ENCODE measurements around the gene SHH.

The SHH gene

DNA sequence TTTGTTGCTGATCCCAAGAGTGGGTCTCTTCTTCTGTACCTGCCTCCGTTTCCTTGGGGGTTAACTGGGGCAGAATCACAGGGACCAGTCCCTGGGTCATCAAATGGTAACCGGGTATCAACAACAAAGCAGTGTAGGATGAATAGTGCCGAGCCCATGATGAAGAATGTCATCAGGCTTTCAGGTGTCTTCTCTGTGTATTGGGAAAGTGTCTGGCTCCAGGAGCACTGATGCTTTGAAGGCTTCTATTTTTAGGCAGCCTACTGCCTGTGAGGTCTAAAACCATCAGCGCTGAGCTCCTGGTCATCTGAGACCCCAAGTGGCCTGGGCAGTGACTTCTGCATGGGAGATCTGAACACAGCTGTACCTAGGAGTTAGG is 48.2 kb upstream of the SHH start:
- H3K27me3 ChIP-seq (ENCODE audit: control insufficient read depth, low read length): no peaks in the 10 kb centered on the region
- TF ChIP-seq EZH2phosphoT487 (IDR thresholded peaks at IDR 0.05; ENCODE audit: borderline replicate concordance, low read length): no peak
- TF ChIP-seq, protein P1, sequence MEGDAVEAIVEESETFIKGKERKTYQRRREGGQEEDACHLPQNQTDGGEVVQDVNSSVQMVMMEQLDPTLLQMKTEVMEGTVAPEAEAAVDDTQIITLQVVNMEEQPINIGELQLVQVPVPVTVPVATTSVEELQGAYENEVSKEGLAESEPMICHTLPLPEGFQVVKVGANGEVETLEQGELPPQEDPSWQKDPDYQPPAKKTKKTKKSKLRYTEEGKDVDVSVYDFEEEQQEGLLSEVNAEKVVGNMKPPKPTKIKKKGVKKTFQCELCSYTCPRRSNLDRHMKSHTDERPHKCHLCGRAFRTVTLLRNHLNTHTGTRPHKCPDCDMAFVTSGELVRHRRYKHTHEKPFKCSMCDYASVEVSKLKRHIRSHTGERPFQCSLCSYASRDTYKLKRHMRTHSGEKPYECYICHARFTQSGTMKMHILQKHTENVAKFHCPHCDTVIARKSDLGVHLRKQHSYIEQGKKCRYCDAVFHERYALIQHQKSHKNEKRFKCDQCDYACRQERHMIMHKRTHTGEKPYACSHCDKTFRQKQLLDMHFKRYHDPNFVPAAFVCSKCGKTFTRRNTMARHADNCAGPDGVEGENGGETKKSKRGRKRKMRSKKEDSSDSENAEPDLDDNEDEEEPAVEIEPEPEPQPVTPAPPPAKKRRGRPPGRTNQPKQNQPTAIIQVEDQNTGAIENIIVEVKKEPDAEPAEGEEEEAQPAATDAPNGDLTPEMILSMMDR (IDR thresholded peaks at IDR 0.05; ENCODE audit: low read depth, low read length, poor library complexity, severe bottlenecking): no peak
- H3K4me3 ChIP-seq (ENCODE audit: low read length): no peak overlapping the region
- no peak overlapping the region for H3K4me2 ChIP-seq (ENCODE audit: low read length)
- no peak overlapping the region for H3K27ac ChIP-seq (ENCODE audit: low read depth, low read length)
- H3K79me2 ChIP-seq (ENCODE audit: control insufficient read depth, low read length): no peaks in the 10 kb centered on the region
- no peaks in the 10 kb centered on the region for H3K4me1 ChIP-seq (ENCODE audit: control insufficient read depth, low read length)
- no peaks in the 10 kb centered on the region for H3K36me3 ChIP-seq (ENCODE audit: control insufficient read depth, low read length)
- no peaks in the 10 kb centered on the region for H3F3A ChIP-seq (ENCODE audit: control insufficient read depth, insufficient read depth)
- no peaks in the 10 kb centered on the region for H4K20me1 ChIP-seq (ENCODE audit: control insufficient read depth, insufficient read depth, low read depth, low read length)
- no peaks in the 10 kb centered on the region for H3K9me3 ChIP-seq (ENCODE audit: control insufficient read depth, insufficient read depth, low read length)
- no peaks in the 10 kb centered on the region for H3K9me2 ChIP-seq (replicated peaks; ENCODE audit: control insufficient read depth, low read length)

- H3K4me1 ChIP-seq (ENCODE audit: control insufficient read depth, low read length): no peaks in the 10 kb centered on the region
- H3K27me3 ChIP-seq (ENCODE audit: control insufficient read depth, low read length): no peaks in the 10 kb centered on the region
- H3F3A ChIP-seq (ENCODE audit: control insufficient read depth, insufficient read depth): no peaks in the 10 kb centered on the region
- no peak overlapping the region for H3K4me2 ChIP-seq (ENCODE audit: low read length)
- TF ChIP-seq, protein P1 (IDR thresholded peaks at IDR 0.05; ENCODE audit: low read depth, low read length, poor library complexity, severe bottlenecking): no peak
- no peak for TF ChIP-seq EZH2phosphoT487 (IDR thresholded peaks at IDR 0.05; ENCODE audit: borderline replicate concordance, low read length)
- no peaks in the 10 kb centered on the region for H3K79me2 ChIP-seq (ENCODE audit: control insufficient read depth, low read length)
- H3K36me3 ChIP-seq (ENCODE audit: control insufficient read depth, low read length): no peaks in the 10 kb centered on the region
- no peaks in the 10 kb centered on the region for H3K9me2 ChIP-seq (replicated peaks; ENCODE audit: control insufficient read depth, low read length)
- H3K27ac ChIP-seq (ENCODE audit: low read depth, low read length): no peak overlapping the region
- no peaks in the 10 kb centered on the region for H4K20me1 ChIP-seq (ENCODE audit: control insufficient read depth, insufficient read depth, low read depth, low read length)
- H3K9me3 ChIP-seq (ENCODE audit: control insufficient read depth, insufficient read depth, low read length): 0 out of 2 replicates have a peak, but pooled peaks cover 2% of the 10 kb centered on the region
- H3K4me3 ChIP-seq (ENCODE audit: low read length): no peak overlapping the region
Measured at GRCh38 chr7:155858521-155859061, 46.3 kb upstream of the SHH start.

DNA sequence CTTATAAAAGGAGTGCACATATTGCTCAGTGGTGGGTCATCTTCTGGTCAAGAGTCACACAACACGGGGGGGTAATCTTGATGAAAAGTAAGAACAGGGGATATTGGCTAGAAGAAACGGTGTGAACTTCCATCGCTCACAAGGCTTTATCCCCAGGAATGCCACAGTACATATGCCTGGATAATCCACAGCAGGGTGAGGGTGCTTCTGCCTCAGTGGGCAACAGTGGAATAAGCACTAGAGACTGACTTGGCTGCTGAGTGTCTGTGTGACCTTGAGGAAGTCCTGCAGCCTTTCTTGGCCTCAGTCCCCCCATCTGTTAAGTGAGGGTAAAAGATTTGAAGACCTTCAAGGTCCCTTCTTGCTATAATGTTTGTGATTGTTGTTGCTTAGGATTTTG is 44.9 kb upstream of the SHH start:
- Histone ChIP-seq H4K20me1 (ENCODE audit: control insufficient read depth, insufficient read depth, low read depth, low read length) (no peaks in the 10 kb centered on the region), H3K27ac (ENCODE audit: low read depth, low read length) (no peak overlapping the region), H3K79me2 (ENCODE audit: control insufficient read depth, low read length) (no peaks in the 10 kb centered on the region), H3K9me3 (ENCODE audit: control insufficient read depth, insufficient read depth, low read length) (0 out of 2 replicates have a peak, but pooled peaks cover 2% of the 10 kb centered on the region), H3K4me1 (ENCODE audit: control insufficient read depth, low read length) (no peaks in the 10 kb centered on the region), H3K27me3 (ENCODE audit: control insufficient read depth, low read length) (no peaks in the 10 kb centered on the region), H3K9me2 (replicated peaks; ENCODE audit: control insufficient read depth, low read length) (no peaks in the 10 kb centered on the region), H3K36me3 (ENCODE audit: control insufficient read depth, low read length) (no peaks in the 10 kb centered on the region), H3F3A (ENCODE audit: control insufficient read depth, insufficient read depth) (no peaks in the 10 kb centered on the region), H3K4me2 (ENCODE audit: low read length) (no peak overlapping the region), H3K4me3 (ENCODE audit: low read length) (no peak overlapping the region)
- TF ChIP-seq, protein P1 (IDR thresholded peaks at IDR 0.05; ENCODE audit: low read depth, low read length, poor library complexity, severe bottlenecking): no peak
- TF ChIP-seq EZH2phosphoT487 (IDR thresholded peaks at IDR 0.05; ENCODE audit: borderline replicate concordance, low read length): no peak
